ENCODE results near the gene CATSPER3. TPM values are rescaled to one million over a fixed set of nuclear protein-coding genes. Genes with fewer than 3 reads are reported as not detected.

The CATSPER3 gene
- total RNA-seq, 1 experiment from 2014 or later = 0.50 TPM

GRCh38 chr5:134934202-134934601 is 33.5 kb upstream of the CATSPER3 start:
- WGBS (ENCODE audit: extremely low coverage, insufficient read length, low lambda C conversion rate) = no CpG with 5 or more reads among the region's 5 CpGs
- Histone ChIP-seq H4K5ac (ENCODE audit: insufficient read length, low read depth, low read length) (no peak overlapping the region), H3K56ac (ENCODE audit: insufficient read length, low read depth, low read length) (no peak overlapping the region), H3K4ac (ENCODE audit: low read depth, low read length) (no peak overlapping the region), H3T11ph (ENCODE audit: low read length) (no peak overlapping the region), H4K20me1 (ENCODE audit: control insufficient read depth, insufficient read depth, insufficient read length) (no peaks in the 10 kb centered on the region), H4K91ac (ENCODE audit: insufficient read length, low read depth, low read length) (no peak overlapping the region), H3K14ac (ENCODE audit: insufficient read depth, low read length) (no peak overlapping the region), H3K27me3 (ENCODE audit: insufficient read depth, low read length) (no peaks in the 10 kb centered on the region), H2AK5ac (ENCODE audit: insufficient read length, low read length) (no peak overlapping the region), H3K79me2 (ENCODE audit: insufficient read depth, low read length) (no peaks in the 10 kb centered on the region; the same call in 1 of the 2 replicates), H2AFZ (ENCODE audit: low read length) (no peak overlapping the region), H3K9me3 (ENCODE audit: control insufficient read depth, low read depth, low read length) (no peaks in the 10 kb centered on the region), H2BK12ac (ENCODE audit: insufficient read length, low read depth, low read length) (no peak overlapping the region), H3K18ac (ENCODE audit: insufficient read length, low read depth, low read length) (no peak overlapping the region), H2BK5ac (ENCODE audit: insufficient read length, low read length) (no peak overlapping the region), H2BK20ac (ENCODE audit: low read depth, low read length, poor library complexity, severe bottlenecking) (no peak overlapping the region), H3K79me1 (ENCODE audit: insufficient read depth, low read depth, low read length, poor library complexity, severe bottlenecking) (no peaks in the 10 kb centered on the region), H3K27ac (ENCODE audit: insufficient read length, low read depth, low read length) (no peak overlapping the region), H3K4me2 (ENCODE audit: insufficient read depth, insufficient read length, low read length) (no peak overlapping the region), H2BK15ac (ENCODE audit: low read depth, low read length) (no peak overlapping the region), H2BK120ac (ENCODE audit: low read depth, low read length, poor library complexity, severe bottlenecking) (no peak overlapping the region), H3K9ac (ENCODE audit: extremely low read depth, insufficient read length, low read length) (no peak overlapping the region), H3K4me1 (ENCODE audit: insufficient read depth, low read length) (no peaks in the 10 kb centered on the region), H3K23ac (ENCODE audit: insufficient read length, low read depth, low read length) (no peak overlapping the region), H4K8ac (replicated peaks; ENCODE audit: insufficient read length, low read depth, low read length) (no peak overlapping the region), H3K23me2 (ENCODE audit: insufficient read length, low read depth, low read length, poor library complexity, severe bottlenecking) (no peaks in the 10 kb centered on the region)
- peaks cover 5 to 7% of the 10 kb centered on the region in 2 experiments for H3K4me1 Mint-ChIP-seq
- DNase-seq = no peak
- no peaks in the 10 kb centered on the region for H3K27me3 Mint-ChIP-seq (ENCODE audit: low read depth)
- H3K36me3 Mint-ChIP-seq (ENCODE audit: insufficient read depth in 1 of 3, low read depth in 3 of 3) = peaks cover 0 to 19% (median 0%) of the 10 kb centered on the region in 3 experiments; a peak in 2 of 7 replicates
- H3K4me3 Mint-ChIP-seq = no peak overlapping the region
- TF ChIP-seq CTCF (conservative IDR thresholded peaks at IDR 0.05) = no peak
- no peaks in the 10 kb centered on the region for H3K9me3 Mint-ChIP-seq
- H3K27ac Mint-ChIP-seq = no peak overlapping the region

Data from H9 (cell line).